ENCODE results near the gene DOK5. TPM values are rescaled to one million over a fixed set of nuclear protein-coding genes. Genes with fewer than 3 reads are reported as not detected.

Gene DOK5
- total and polyA plus RNA-seq, 2 of the 8 experiments (the other 6 are each of a cell fraction or from before 2014, with no cell fraction given) = 8.9 to 15.0 TPM

DNA sequence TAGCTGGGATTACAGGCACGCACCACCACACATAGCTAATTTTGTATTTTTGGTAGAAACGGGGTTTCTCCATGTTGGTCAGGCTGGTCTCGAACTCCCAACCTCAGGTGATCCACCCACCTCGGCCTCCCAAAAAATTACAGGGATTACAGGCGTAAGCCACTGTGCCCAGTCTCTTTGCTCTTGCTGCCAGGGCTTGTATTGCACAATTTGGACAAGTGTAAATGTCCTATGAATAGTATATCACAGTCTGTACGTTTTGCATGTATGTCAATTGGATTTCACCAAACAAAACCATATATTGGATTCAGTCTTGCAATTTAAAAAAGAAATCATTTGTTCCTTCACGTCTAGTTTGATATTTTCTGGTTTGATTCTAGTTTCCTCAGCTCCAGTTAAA, 2.1 kb upstream of the DOK5 start:
- H4K8ac ChIP-seq (ENCODE audit: extremely low read depth, insufficient read depth, low read length) = no peak overlapping the region
- peaks cover 0 to 14% (median 3%) of the 10 kb centered on the region in 4 experiments; a peak in 4 of 7 replicates for H3K4me1 ChIP-seq (replicated peaks in 1 of 4; ENCODE audit: control insufficient read depth in 3 of 4, insufficient read depth in 4 of 4, low read length in 3 of 4)
- no peak overlapping the region for H3K4ac ChIP-seq (replicated peaks; ENCODE audit: insufficient read length, low read depth, low read length)
- no peak overlapping the region for H2BK120ac ChIP-seq (replicated peaks; ENCODE audit: low read depth, low read length)
- no peak overlapping the region for H3K14ac ChIP-seq (ENCODE audit: insufficient read length)
- H3K79me2 ChIP-seq (ENCODE audit: control insufficient read depth in 1 of 2, insufficient read depth in 2 of 2, low read length in 2 of 2) = peaks cover 0 to 3% of the 10 kb centered on the region in 2 experiments; a peak in 1 of 4 replicates
- no peak overlapping the region for H4K91ac ChIP-seq (replicated peaks; ENCODE audit: insufficient read length, low read length)
- ChIA-PET CTCF (ENCODE audit: partially characterized antibody) (interaction anchor here (1.2 kb wide), 1 partner anchor 254 kb away, joined by 3 read pairs; no protein-coding TSS in a partner anchor), POLR2A (ENCODE audit: partially characterized antibody) (no interaction called here)
- no peak overlapping the region for H3K18ac ChIP-seq (ENCODE audit: extremely low read depth, low read length)
- H3K23ac ChIP-seq (ENCODE audit: insufficient read length) = no peak overlapping the region
- no peaks in the 10 kb centered on the region for H3K9me3 ChIP-seq (ENCODE audit: insufficient read depth in 2 of 2, low read depth in 1 of 2, low read length in 1 of 2)
- no peaks in the 10 kb centered on the region for H3K36me3 ChIP-seq (ENCODE audit: control insufficient read depth in 2 of 4, insufficient read depth in 4 of 4, low read length in 3 of 4)
- peaks cover 10% of the 10 kb centered on the region for H3K23me2 ChIP-seq (ENCODE audit: low read depth, low read length)
- H3K27ac ChIP-seq (ENCODE audit: low read depth, low read length) = no peak overlapping the region
- FAIRE-seq (no peak), DNase-seq (ENCODE audit: low read depth in 1 of 2, low spot score in 2 of 2) (no peak)
- no peak overlapping the region for H2BK5ac ChIP-seq (ENCODE audit: low read depth, low read length)
- H2AFZ ChIP-seq (ENCODE audit: low read length) = no peak overlapping the region
- H3K79me1 ChIP-seq (ENCODE audit: low read depth, low read length) = no peaks in the 10 kb centered on the region
- no peaks in the 10 kb centered on the region; a peak in 2 of 7 replicates for H3K27me3 ChIP-seq (replicated peaks in 1 of 4; ENCODE audit: control insufficient read depth in 3 of 4, extremely low read depth in 1 of 4, insufficient read depth in 3 of 4, low read length in 3 of 4)
- TF ChIP-seq GTF2F1 (IDR thresholded peaks at IDR 0.05; ENCODE audit: borderline replicate concordance, low read depth, low read length) (no peak), TAF1 (IDR thresholded peaks at IDR 0.05; ENCODE audit: low read depth, low read length) (no peak), GABPA (IDR thresholded peaks at IDR 0.05; ENCODE audit: borderline replicate concordance, insufficient read depth, low read length) (no peak), SIRT6 (IDR thresholded peaks at IDR 0.05; ENCODE audit: low read length) (no peak), PHF8 (conservative IDR thresholded peaks at IDR 0.05; ENCODE audit: low read depth, low read length) (no peak)
- TF ChIP-seq, protein P1, sequence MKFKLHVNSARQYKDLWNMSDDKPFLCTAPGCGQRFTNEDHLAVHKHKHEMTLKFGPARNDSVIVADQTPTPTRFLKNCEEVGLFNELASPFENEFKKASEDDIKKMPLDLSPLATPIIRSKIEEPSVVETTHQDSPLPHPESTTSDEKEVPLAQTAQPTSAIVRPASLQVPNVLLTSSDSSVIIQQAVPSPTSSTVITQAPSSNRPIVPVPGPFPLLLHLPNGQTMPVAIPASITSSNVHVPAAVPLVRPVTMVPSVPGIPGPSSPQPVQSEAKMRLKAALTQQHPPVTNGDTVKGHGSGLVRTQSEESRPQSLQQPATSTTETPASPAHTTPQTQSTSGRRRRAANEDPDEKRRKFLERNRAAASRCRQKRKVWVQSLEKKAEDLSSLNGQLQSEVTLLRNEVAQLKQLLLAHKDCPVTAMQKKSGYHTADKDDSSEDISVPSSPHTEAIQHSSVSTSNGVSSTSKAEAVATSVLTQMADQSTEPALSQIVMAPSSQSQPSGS (IDR thresholded peaks at IDR 0.05; ENCODE audit: low read length) = no peak
- 92% methylated on average over 7 of the region's 7 CpGs; no CpG with 5 or more reads in 1 of the 2 experiments for WGBS, 2 experiments (ENCODE audit: extremely low coverage in 1 of 2, insufficient coverage in 1 of 2, insufficient read length in 1 of 2, insufficient replicate concordance in 2 of 2, low coverage in 1 of 2, low lambda C conversion rate in 2 of 2, missing lambda C conversion rate in 1 of 2)
- no peak overlapping the region for H4K5ac ChIP-seq (ENCODE audit: insufficient read length, low read depth, low read length)
- no peak overlapping the region for H2AK5ac ChIP-seq (ENCODE audit: low read depth, low read length)
- H3K4me3 ChIP-seq (ENCODE audit: extremely low read depth in 1 of 4, insufficient read depth in 2 of 4, low read depth in 3 of 4, low read length in 4 of 4) = no peak overlapping the region
- H2BK20ac ChIP-seq (ENCODE audit: low read length) = no peak overlapping the region
- no peak overlapping the region for H3K4me2 ChIP-seq (ENCODE audit: insufficient read depth in 1 of 2, low read depth in 2 of 2, low read length in 2 of 2)
- H4K20me1 ChIP-seq (replicated peaks in 1 of 2; ENCODE audit: control insufficient read depth in 1 of 2, insufficient read depth in 2 of 2, low read length in 2 of 2) = no peaks in the 10 kb centered on the region
- H2BK12ac ChIP-seq (ENCODE audit: low read depth, low read length) = no peak overlapping the region
- H3K56ac ChIP-seq (replicated peaks; ENCODE audit: insufficient read length, low read depth, low read length) = no peak overlapping the region
- no peak overlapping the region for H3K9ac ChIP-seq (replicated peaks in 1 of 4; ENCODE audit: extremely low read depth in 1 of 4, low read depth in 3 of 4, low read length in 3 of 4)
- H2BK15ac ChIP-seq (ENCODE audit: low read length) = no peak overlapping the region
